HEK293 (cell line): ENCODE data around the gene ACAA2.

Source experiments
- REPIN1 ChIP-seq: fragments of 450-650 bp; formaldehyde crosslinking; IDR thresholded peaks from 2 replicates; pipeline ENCODE4 v1.5.1; 2017; ENCODE audit warnings: missing biosample characterization, missing genetic modification characterization, low read depth
- TCF7L2 ChIP-seq: IDR thresholded peaks from 2 replicates; pipeline ENCODE4 v1.6.1; 2011; ENCODE audit warnings: low read depth, mild to moderate bottlenecking, inconsistent platforms, low read length, moderate library complexity, borderline replicate concordance
- YY1 ChIP-seq: fragments of 450-650 bp; formaldehyde crosslinking; IDR thresholded peaks from 2 replicates; pipeline ENCODE4 v1.5.1; 2018; ENCODE audit warnings: missing biosample characterization, missing genetic modification characterization
- ZNF157 ChIP-seq: fragments of 450-650 bp; formaldehyde crosslinking; IDR thresholded peaks from 2 replicates; pipeline ENCODE4 v1.5.1; 2016; ENCODE audit warnings: missing biosample characterization, missing genetic modification characterization
- ZNF174 ChIP-seq: fragments of 450-650 bp; formaldehyde crosslinking; IDR thresholded peaks from 2 replicates; pipeline ENCODE4 v1.5.0; 2017; ENCODE audit warnings: missing biosample characterization, mild to moderate bottlenecking, missing genetic modification characterization
- ZNF175 ChIP-seq: fragments of 450-650 bp; formaldehyde crosslinking; IDR thresholded peaks from 2 replicates; pipeline ENCODE4 v1.5.1; 2016; ENCODE audit warnings: missing biosample characterization, missing genetic modification characterization
- ZNF302 ChIP-seq: fragments of 450-650 bp; formaldehyde crosslinking; IDR thresholded peaks from 2 replicates; pipeline ENCODE4 v1.5.1; 2016; ENCODE audit warnings: missing biosample characterization, missing genetic modification characterization, low read depth
- ZNF585B ChIP-seq: fragments of 450-650 bp; formaldehyde crosslinking; IDR thresholded peaks from 2 replicates; pipeline ENCODE4 v1.5.1; 2016; ENCODE audit warnings: missing biosample characterization, missing genetic modification characterization
- ZNF664 ChIP-seq: fragments of 450-650 bp; formaldehyde crosslinking; IDR thresholded peaks from 2 replicates; pipeline ENCODE4 v1.5.1; 2016; ENCODE audit warnings: missing biosample characterization, missing genetic modification characterization
- TF ChIP-seq, protein P1 (sequence below): fragments of 450-650 bp; formaldehyde crosslinking; IDR thresholded peaks from 2 replicates; pipeline ENCODE4 v1.5.1; 2016; ENCODE audit warnings: missing biosample characterization, missing genetic modification characterization
- TF ChIP-seq, protein P2 (sequence below): fragments of 450-650 bp; formaldehyde crosslinking; optimal IDR thresholded peaks from 2 replicates; pipeline ENCODE3; 2016; ENCODE audit warnings: missing biosample characterization, mild to moderate bottlenecking, missing genetic modification characterization
- TF ChIP-seq, protein P3 (sequence below): fragments of 450-650 bp; formaldehyde crosslinking; IDR thresholded peaks from 2 replicates; pipeline ENCODE4 v1.5.1; 2017; ENCODE audit warnings: missing biosample characterization, missing genetic modification characterization
- TF ChIP-seq, protein P4 (sequence below): fragments of 450-650 bp; formaldehyde crosslinking; IDR thresholded peaks from 2 replicates; pipeline ENCODE4 v1.5.1; 2016; ENCODE audit warnings: missing biosample characterization, missing genetic modification characterization

DNA sequence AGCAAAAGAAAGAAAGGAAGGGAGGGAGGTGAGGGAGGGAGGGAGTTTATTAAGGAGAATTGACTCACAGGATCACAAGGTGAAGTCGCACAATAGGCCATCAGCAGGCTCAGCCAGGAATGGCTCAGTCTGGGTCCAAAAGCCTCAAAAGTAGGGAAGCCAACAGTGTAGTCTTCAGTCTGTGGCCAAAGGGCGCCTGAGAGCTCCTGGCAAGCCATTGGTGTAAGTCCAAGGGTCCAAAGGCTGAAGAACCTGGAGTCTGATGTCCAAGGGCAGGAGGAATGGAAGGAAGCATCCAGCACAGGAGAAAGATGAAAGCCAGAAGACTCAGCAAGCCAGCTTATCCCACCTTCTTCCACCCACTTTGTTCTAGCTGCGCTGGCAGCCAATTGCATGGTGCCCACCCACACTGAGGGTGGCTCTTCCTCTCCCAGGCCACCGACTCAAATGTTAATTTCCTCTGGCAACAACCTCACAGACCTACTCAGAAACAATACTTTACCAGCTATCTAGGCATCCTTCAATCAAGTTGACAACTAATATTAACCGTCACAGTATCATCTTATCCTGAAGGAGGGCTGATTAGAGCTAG is 5.8 kb upstream of the ACAA2 start:
- TF ChIP-seq, protein P1, sequence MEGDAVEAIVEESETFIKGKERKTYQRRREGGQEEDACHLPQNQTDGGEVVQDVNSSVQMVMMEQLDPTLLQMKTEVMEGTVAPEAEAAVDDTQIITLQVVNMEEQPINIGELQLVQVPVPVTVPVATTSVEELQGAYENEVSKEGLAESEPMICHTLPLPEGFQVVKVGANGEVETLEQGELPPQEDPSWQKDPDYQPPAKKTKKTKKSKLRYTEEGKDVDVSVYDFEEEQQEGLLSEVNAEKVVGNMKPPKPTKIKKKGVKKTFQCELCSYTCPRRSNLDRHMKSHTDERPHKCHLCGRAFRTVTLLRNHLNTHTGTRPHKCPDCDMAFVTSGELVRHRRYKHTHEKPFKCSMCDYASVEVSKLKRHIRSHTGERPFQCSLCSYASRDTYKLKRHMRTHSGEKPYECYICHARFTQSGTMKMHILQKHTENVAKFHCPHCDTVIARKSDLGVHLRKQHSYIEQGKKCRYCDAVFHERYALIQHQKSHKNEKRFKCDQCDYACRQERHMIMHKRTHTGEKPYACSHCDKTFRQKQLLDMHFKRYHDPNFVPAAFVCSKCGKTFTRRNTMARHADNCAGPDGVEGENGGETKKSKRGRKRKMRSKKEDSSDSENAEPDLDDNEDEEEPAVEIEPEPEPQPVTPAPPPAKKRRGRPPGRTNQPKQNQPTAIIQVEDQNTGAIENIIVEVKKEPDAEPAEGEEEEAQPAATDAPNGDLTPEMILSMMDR = no peak
- TF ChIP-seq ZNF664 (tag by site-specific recombination) (no peak), YY1 (tag by site-specific recombination) (no peak), ZNF175 (tag by site-specific recombination) (no peak), ZNF174 (tag by site-specific recombination) (no peak), ZNF585B (tag by site-specific recombination) (no peak), ZNF302 (tag by site-specific recombination) (no peak), REPIN1 (tag by site-specific recombination) (no peak), TCF7L2 (no peak), ZNF157 (no peak)
- TF ChIP-seq, protein P2, sequence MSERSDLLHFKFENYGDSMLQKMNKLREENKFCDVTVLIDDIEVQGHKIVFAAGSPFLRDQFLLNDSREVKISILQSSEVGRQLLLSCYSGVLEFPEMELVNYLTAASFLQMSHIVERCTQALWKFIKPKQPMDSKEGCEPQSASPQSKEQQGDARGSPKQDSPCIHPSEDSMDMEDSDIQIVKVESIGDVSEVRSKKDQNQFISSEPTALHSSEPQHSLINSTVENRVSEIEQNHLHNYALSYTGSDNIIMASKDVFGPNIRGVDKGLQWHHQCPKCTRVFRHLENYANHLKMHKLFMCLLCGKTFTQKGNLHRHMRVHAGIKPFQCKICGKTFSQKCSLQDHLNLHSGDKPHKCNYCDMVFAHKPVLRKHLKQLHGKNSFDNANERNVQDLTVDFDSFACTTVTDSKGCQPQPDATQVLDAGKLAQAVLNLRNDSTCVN (tag by site-specific recombination) = no peak
- TF ChIP-seq, protein P3, sequence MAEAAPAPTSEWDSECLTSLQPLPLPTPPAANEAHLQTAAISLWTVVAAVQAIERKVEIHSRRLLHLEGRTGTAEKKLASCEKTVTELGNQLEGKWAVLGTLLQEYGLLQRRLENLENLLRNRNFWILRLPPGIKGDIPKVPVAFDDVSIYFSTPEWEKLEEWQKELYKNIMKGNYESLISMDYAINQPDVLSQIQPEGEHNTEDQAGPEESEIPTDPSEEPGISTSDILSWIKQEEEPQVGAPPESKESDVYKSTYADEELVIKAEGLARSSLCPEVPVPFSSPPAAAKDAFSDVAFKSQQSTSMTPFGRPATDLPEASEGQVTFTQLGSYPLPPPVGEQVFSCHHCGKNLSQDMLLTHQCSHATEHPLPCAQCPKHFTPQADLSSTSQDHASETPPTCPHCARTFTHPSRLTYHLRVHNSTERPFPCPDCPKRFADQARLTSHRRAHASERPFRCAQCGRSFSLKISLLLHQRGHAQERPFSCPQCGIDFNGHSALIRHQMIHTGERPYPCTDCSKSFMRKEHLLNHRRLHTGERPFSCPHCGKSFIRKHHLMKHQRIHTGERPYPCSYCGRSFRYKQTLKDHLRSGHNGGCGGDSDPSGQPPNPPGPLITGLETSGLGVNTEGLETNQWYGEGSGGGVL (tag by site-specific recombination) = no peak
- TF ChIP-seq, protein P4, sequence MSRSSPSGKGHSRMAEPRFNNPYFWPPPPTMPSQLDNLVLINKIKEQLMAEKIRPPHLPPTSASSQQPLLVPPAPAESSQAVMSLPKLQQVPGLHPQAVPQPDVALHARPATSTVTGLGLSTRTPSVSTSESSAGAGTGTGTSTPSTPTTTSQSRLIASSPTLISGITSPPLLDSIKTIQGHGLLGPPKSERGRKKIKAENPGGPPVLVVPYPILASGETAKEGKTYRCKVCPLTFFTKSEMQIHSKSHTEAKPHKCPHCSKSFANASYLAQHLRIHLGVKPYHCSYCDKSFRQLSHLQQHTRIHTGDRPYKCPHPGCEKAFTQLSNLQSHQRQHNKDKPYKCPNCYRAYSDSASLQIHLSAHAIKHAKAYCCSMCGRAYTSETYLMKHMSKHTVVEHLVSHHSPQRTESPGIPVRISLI (tag by site-specific recombination) = no peak
